Measurements from ENCODE around the gene CDH7.

The CDH7 gene, protein sequence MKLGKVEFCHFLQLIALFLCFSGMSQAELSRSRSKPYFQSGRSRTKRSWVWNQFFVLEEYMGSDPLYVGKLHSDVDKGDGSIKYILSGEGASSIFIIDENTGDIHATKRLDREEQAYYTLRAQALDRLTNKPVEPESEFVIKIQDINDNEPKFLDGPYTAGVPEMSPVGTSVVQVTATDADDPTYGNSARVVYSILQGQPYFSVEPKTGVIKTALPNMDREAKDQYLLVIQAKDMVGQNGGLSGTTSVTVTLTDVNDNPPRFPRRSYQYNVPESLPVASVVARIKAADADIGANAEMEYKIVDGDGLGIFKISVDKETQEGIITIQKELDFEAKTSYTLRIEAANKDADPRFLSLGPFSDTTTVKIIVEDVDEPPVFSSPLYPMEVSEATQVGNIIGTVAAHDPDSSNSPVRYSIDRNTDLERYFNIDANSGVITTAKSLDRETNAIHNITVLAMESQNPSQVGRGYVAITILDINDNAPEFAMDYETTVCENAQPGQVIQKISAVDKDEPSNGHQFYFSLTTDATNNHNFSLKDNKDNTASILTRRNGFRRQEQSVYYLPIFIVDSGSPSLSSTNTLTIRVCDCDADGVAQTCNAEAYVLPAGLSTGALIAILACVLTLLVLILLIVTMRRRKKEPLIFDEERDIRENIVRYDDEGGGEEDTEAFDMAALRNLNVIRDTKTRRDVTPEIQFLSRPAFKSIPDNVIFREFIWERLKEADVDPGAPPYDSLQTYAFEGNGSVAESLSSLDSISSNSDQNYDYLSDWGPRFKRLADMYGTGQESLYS

DNA sequence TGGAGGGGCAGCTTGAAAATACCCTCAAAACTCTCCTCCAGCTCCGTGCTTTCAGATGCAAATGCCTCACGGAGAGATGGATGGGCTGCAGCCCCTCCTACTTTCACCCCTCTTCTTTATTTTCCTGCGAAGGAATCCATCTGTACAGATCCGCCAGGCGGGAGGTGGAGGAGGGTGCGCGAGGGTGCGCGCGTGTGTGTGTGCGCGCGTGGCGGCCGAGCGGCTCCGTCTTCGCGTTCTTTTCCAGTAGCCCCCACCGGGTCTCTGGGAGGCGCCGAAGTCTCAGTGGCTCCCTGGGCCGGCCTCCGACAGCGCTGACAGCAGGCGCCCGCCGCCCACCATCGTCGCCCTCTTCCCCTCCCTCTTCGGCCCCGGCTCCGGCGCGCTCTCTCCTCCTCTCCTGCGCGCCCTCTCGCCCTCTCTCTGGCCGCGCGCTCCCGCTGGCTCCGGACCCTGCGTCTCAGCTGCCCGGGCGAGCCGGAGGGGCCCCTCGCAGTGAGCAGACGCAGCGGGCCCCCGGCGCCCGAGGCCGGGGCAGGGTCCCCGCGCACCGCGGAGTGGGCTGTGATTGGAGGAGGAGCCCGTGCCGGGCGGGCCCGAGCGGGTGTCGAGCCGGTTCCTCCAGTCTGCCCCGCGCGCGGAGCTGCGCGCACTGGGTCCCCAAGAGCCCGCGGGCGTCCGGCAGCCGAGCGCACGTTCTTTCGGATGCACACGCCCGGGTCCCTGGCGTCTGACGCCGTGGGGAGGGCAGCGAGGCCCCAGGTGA is at the start of gene CDH7:
CDH7 (plus strand) TSS at position 624 of the 766 bp plus-strand sequence. CDS start 11,831 bp downstream, outside the sequence.
- DNase-seq (ENCODE audit: low read depth): no peak

DNA sequence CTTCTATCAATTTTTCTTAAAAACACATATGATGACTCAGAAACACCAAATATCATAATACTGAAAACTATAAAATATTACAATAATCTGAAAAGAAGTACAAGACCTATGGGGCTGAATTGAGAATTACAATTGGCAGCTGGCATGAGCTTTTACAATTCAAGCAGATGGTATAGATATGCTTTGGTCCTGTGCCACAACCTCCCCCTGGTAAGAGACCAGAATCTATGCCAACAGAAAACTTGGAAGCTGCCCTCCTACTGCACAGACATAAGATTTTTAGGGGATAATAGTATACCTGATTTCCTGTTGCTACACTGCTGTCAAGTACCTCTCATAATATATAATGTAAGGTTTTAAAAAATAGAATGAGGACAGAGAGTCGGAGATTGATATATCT is 46.8 kb upstream of the CDH7 start:
- no peak for DNase-seq (ENCODE audit: low read depth)

DNA sequence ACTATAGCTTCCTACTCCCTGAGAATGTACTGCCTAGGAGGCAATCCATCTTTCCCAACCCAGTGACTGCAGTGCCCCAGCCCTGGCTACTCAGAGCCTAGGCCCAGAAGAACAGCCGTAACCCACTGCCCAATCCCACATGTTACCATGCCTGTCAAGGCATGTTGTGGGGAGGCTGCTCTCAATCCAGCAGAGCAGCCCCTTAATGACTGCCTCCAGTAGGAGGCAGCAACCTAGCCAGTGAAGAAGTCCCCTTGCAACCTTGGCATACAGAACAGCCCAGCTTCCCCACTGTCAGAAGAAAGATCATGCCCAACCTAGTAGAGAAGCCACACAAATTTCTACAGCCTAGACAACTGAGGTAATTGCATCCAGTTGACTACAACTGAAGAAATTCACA is 44.2 kb upstream of the CDH7 start:
- DNase-seq (ENCODE audit: low read depth): no peak

DNA sequence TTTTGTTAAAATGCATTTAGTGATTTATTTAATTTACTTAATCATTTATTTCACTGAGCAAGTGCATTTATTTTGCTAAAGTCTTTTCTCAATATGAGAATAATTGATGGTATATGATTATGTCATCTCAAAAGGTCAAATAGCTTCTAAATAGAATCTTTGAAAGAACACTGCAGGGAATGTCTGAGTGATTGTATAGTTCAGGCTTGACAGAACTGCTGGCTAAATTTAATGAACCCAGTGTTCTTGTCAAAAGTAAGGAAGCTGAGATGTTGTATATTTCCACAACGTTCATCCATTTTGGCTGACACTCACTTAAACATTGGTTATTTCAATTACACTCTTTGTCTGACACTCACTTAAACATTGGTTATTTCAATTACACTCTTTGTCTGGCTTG is 39.3 kb upstream of the CDH7 start:
- no peak for DNase-seq (ENCODE audit: low read depth)

DNA sequence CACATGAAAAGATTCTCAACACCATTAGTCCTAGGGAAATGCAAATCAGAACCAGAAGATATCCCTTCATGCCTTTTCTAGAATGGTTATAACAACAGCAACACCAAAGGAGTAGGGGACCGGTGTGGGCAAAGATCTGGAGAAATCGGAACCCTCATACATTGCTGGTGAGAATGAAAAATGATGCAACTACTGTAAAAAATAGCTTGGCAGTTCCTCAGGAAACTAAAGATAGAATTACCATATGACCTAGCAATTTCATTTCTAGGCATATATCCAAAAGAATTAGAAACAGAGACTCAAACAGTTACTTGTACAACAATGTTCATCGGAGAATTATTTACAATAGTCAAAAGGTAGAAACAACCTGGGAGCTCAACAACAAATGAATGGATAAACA is 29.2 kb upstream of the CDH7 start:
- no peak for DNase-seq (ENCODE audit: low read depth)

DNA sequence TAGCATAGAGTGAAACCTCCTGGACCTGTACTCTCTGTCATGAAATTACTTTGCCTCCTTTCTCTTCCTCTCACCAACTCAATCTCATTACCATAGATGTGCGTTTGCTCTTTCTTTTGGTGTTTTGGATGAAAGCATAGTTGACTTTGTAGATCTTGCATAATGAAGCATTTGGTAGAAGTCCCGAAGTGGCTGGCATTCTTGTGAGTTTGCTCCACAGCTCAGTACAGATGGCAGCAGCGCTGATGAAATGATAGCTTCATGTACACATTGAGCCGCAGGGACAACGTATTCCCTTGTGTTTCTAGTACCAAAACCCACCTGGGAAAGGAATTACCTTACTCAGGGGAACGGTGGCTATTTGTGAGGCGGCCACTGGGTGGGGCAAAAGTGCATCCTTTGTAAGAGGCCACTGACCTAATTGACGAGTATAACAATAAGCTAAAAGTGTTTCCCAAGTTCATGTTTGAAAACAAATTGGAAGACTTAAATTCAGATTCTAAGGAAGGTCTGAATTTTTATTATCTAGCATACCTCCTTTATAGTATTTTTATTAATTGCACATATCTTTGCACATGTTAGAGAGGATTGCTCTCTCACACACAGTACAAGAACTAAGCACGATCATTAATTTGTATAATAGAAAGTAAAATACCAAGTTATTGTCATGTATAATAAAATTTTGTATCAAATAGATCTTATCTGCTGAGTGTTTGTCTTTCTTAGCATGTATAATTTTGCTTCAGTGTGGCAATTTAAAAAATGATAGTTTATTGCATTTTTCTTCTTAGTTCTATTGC is 25.4 kb upstream of the CDH7 start:
- no peak for DNase-seq (ENCODE audit: low read depth)

DNA sequence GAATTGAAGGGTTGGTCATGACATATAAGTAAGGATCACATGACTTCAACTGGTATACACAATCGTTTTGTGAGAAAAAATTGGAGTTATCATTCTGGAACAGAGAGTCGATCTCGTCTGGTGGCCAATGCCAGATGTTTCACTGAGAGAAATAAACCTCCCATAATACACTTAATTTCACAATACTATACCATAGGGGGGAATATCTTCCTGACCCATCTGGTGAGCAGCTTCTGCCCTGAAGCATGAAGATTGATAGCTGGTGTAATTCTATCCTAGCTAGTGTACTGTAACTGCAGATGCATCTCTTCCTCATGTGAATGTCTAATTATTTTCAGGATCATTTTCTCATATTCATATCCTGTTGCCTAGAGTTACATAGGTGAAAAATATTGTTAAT is 15.7 kb upstream of the CDH7 start:
- no peak for DNase-seq (ENCODE audit: low read depth)

DNA sequence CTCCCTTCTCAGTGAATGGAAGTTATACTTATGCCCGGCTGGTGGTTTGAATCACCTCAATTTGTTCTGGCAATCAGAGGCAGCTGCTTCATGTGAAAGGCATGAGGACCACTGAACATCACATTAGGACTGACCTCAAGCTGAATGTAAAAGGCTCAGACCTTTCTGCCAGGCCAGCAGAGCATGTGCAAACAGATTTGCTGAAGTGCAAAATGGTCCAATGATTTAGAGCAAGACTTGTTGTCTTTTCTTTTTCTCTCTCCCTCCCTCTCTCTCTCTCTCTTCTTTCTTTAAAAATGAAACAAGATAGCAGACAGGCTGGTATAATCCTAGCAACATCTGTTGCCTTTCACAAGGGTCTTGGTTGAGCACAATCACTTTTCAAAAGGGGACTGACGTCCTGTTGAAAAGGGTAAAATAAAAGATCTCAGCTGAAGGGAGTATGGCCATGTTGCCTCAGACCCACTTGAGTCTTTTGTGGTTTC is 13.3 kb upstream of the CDH7 start:
- DNase-seq (ENCODE audit: low read depth): no peak

DNA sequence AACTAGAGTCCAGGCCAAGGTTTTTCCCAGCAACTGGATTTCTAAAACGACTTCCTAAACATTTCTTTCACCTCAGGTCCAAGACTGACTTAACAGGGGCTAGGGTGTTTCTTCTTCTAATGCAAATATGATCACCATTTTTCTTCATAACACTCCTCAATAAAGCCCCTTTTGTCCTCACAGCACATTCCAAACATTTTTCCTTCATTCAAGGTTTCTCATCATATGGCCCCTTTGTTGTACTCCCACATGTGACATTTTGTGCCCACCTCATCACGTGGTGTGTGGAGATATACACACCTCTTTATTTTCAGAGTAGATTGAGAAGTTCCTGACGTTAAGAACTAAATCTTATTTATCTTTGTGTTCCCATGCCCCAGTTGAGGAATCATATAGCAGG is 3.9 kb upstream of the CDH7 start:
- no peak for DNase-seq (ENCODE audit: low read depth)

DNA sequence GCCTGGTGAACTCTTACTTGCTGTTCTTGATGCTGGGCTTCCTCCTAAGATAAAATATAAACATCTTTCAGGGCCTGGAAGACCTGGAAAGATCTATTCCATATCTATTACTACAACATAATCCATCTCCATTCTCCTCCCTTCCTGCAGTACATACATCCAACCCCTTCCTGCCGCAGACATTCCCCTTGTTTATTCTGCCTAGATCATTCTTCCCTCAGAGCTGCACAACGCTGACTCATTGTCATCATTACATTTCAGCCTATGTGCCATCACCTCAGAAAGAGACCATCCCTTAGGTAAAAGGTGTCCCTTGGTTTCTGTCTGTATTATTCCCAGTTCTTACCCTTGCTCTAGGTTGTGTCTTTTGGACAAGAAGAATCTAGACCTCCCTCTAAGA is 2.5 kb upstream of the CDH7 start:
- no peak for DNase-seq (ENCODE audit: low read depth)

DNA sequence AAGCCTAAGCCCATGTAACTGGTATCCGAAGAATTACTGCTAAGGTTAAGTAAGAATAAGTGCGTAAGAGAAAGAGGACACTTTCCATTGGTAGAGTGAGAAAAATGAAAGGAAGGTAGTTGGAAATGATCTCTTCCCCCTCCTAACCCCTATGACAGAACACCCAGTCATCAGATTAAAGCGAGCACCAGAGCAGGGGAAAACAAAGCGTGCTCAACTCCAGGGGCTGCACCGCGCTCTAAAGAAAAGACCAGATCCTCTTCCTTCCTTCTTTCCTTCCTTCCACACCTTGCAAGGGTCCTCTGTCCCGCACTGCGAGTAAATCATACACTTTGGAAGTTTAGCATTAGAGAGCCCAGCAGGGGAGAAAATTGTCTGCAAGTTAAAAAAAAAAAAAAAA is 971 bp upstream of the CDH7 start:
- no peak for DNase-seq (ENCODE audit: low read depth)

DNA sequence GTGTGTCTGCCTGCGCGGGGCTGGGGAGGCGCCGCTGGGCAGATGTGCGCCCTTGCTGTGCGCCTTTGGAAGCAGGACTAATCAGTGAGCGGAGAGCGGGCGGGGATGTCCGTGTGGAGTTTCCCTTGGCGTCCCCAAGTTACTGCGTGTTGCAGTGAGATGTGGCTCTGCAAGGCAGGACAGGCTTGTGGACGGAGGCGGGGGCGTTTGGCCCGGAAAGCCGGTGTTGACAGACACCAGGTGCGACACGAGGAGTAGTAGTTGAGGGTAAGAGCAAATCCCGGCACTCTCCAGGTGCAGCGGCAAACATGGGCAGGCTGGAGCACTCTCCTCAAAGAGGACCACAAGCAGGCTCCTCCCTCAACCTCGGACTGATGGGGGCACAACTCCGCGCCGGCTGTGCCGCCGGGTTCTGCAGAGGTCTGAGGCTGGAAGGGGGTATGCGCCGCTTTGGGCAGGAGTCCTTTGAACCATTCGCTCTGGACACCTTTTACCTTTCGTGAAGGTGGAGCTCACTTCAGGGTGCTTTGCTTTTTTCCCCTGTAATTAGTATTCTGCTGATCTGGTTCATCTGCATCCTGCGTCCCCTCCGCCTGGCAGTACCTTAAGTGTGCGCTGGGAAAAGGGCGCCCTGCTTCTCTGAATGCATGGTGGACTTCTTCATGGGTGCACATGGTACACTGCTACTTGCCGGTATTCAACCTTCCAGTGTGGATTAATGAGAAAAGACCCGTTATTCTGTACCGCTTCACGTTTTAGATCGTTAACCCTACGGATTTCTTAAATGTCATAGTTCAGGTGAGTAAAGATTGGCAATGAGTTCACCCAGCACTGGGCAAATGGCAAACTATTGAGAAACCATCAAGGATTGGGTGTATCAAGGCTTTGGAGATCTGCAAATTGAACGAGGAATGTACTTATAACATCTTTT is 608 bp downstream of the CDH7 start:
- no peak for DNase-seq (ENCODE audit: low read depth)

DNA sequence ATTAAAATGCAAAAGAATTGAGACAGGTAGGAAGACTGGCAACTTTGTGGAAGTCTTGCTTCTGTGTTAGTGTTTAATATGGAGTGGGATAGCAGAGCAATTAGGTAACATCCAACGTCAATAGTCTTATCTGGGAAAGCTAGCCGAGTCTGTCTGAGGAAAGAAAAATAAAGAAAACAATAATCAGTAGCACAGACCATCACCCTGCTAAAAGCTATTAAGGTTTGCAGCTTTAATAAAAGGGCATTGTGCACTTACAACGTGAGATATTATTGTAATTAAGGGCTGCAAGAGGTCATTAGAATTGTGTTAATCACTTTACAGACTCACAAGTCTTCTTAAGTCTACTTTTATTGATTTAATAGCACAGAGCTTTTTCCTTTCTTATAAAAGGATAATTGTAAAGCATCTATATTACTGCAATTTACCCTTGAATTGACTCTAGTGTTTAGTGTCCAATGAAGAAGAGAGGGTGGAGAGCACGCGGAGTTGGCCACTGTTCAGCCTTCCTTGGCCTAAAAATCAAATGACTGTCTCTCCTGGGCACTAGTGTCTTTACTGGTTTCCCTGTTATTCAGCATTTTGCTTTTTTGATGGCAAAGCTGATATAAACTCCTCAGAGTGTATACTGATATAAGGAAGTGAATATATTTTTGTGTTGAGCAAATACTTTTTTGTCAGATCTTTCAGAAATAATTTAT is 2.0 kb downstream of the CDH7 start:
- no peak for DNase-seq (ENCODE audit: low read depth)

DNA sequence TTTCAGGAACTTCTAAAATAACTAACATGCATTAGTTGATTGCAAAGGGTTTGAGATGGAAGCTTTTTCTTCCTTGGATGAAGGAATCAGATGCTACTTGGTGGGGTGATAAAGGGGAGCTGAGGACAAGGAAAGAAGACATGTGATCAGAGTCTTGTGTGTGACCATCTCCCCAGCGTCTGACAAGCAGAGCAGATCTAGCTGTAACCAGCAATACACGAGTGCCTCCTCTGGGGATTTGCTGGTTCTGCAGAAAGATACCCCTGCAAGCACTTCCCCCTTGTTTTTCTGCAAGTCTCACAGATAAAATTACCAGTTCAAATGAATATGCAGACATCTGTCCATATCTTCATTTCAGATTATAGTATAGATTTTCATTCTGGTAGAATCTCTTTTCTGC is 2.7 kb downstream of the CDH7 start:
- DNase-seq (ENCODE audit: low read depth): peak; percentile 27

DNA sequence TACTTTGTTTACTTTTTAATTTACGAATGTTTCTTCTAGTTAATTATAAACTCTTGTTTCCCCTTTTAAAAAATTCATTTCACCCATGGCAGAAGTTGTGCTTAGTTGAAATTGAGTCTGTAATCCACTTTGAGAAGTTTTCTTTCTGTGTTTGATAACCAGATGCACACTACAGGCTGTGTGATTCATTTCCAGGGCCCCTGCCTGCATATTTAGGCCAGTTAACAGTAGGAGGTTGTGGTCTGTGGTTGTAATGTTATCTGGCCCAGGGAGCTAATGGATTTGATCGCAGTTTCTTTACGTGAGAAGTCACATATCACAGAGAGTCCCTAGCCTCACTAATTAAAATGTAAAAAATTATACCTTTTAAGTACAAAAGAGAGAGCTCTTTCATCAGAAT is 3.3 kb downstream of the CDH7 start:
- DNase-seq (ENCODE audit: low read depth): peak; percentile 18

DNA sequence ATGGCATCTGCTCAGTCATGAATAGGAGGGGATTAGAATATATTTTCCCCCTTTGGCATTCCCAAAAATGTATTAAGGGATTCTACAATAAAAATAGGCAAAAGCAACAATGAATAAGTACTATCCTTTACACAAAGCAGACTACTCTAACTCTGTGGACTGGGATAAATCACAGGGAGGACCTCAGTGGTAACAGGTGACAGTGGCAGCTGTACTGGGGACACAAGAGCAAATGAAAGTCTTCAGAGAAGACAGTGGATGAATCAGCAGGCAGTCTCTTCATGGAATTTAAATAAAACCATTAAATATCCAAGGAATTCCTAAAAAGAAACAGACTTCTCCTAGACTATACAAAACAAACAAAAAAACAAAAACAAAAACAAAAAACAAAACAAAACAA is 4.8 kb downstream of the CDH7 start:
- DNase-seq (ENCODE audit: low read depth): no peak

DNA sequence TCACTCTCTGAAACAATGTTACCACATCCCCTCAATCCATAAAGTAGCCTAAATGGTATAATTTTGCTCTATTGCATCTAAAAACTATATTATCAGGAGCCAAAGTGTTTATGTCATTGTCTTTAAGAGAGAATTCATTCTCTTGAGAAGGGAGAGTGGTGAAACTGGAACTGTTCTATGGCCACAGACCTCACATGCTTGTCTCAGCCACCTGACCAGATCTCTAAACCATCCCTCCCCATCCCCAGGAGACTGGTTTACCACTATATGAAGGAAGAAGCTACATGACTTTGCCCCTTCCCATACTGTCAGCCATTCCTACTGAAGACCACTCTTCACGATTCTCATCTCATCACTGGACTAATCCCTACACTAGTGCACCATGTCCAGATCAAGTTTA is 9.6 kb downstream of the CDH7 start:
- no peak for DNase-seq (ENCODE audit: low read depth)

DNA sequence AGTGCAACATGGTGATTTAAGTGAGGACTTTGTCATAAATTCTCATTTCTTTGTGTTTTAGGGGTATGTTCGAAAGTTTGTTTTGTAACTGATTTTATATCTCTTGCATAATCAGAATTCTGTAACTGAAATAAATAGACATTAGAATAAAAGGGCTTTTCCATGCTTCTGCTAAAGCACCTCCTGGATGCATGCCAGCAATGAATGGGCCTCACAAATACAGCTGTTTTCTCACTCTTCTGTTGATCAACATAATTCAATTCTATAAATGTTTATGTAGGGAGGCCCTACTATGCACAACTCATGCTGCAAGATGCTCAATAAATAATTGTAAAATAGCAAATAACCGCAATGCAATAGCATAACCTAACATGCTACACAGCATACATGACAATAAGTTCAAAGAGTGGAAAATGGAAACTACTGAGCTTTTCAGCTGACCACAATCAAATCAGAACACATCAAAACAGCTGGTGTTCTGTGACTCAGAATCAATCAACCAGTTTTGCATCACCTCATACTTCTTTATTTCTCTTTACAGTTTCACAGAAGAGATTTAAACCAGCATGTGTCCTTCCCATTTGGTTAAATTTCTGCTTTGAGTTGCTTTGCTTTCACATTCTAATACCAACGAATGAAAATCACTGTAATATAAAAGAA is 11.0 kb downstream of the CDH7 start:
- DNase-seq (ENCODE audit: low read depth): no peak

DNA sequence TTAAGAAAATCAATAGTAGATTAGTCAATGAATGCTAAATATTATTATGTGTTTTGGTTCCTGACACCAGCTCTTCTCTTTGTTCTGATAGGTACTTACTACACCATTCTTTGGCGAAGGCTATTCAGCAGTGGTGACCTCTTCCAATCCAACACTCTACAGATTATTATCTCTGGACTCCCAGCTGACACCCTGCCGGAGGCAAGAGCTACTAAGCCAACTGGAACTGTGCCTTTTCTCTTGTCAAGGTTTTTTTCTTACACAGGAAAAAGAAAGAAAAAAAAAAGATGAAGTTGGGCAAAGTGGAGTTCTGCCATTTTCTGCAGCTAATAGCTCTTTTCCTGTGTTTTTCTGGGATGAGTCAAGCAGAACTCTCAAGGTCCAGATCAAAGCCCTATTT is 11.7 kb downstream of the CDH7 start:
- no peak for DNase-seq (ENCODE audit: low read depth)

Data from CMK (cell line).